Retinal pigment epithelial cell (primary cell): Measurements from ENCODE around the gene CEACAM4.

ENCODE experiments used
- DNase-seq: peaks from one replicate; pipeline ENCODE4 v3.0.0-alpha.2; 2010; ENCODE audit warnings: low read depth
- H3K4me3 ChIP-seq: 2 replicates; pipeline ENCODE4 v1.5.1; 2011; ENCODE audit warnings: mild to moderate bottlenecking, low read length, control low read depth, moderate library complexity
- TF ChIP-seq, protein P1 (sequence below): conservative IDR thresholded peaks from 2 replicates; pipeline ENCODE4 v1.5.1; 2011; ENCODE audit warnings: low read depth, low read length, control low read depth, inconsistent platforms

The CEACAM4 gene

DNA sequence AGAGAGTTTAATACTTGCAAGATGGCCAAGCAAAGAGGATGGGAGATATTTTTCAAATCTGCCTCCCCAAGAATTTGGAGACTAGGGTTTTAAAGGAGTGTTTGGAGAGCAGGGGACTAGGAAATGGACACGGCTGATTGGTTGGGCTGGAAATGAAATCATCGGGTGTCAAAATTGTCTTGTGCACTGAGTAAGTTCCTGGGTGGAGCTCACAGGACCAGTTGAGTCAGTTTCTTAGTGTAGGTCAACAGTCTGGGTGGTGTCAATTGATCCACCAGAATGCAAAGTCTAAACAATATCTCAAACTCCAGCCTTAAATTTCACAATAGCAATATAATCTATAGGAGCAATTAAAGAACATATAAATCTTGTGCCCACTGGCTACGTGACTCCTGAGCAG, 23.0 kb upstream of the CEACAM4 start:
- TF ChIP-seq, protein P1, sequence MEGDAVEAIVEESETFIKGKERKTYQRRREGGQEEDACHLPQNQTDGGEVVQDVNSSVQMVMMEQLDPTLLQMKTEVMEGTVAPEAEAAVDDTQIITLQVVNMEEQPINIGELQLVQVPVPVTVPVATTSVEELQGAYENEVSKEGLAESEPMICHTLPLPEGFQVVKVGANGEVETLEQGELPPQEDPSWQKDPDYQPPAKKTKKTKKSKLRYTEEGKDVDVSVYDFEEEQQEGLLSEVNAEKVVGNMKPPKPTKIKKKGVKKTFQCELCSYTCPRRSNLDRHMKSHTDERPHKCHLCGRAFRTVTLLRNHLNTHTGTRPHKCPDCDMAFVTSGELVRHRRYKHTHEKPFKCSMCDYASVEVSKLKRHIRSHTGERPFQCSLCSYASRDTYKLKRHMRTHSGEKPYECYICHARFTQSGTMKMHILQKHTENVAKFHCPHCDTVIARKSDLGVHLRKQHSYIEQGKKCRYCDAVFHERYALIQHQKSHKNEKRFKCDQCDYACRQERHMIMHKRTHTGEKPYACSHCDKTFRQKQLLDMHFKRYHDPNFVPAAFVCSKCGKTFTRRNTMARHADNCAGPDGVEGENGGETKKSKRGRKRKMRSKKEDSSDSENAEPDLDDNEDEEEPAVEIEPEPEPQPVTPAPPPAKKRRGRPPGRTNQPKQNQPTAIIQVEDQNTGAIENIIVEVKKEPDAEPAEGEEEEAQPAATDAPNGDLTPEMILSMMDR: no peak
- no peak overlapping the region for H3K4me3 ChIP-seq
- no peak for DNase-seq

DNA sequence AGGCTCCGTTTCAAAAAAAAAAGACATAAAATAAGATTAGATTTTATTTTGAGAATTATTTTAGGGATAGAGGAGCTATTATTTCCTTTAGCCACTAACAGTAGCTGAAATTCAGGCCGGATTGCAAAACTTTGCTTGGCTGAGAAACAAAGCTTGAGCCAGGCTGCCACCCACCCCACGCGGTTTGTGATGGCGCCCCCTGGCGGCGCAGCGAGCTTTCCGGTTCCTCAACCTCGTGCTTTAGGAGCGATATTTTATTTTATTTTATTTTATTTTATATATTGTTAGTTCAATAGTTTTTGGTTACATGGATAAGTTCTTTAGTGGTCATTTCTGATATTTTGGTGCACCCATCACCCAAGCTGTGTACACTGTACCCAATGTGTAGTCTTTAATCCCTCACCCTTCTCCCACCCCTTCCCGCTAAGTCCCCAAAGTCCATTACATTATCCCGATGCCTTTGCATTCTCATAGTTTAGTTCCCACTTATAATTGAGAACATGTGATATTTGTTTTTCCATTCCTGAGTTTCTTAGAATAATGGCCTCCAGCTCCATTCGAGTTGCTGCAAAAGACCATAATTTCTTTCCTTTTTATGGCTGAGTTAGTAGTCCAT, 19.8 kb upstream of the CEACAM4 start:
- no peak for DNase-seq
- TF ChIP-seq, protein P1: peak; percentile 41
- H3K4me3 ChIP-seq: no peak overlapping the region

DNA sequence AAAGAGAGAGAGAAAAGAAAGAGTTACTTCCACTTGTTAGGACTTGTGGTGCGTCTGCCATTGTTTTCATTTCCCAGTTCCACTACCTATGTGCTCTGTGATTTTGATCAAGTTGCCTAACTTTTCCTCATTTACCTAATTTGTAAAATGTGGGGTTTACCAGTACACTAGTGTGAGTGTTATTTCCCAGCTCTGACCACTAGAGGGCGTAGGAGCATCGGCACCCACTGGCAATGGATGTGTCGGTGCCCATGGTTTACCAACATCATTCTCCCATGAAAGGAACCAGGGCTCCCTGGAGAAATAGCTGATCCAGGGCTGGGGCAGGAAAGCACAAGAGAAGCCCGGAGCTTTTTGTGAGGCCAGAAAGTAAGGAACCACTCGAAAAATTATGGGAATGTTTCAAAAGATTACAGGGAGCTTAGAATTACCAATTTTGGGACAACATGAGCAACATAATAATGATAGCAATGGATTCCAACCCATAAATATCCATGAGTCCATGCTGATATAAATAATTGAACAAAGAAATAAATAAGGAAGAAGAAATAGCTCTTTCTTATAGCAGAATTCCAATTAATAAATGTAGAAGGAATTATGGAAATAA, 15.1 kb upstream of the CEACAM4 start:
- no peak overlapping the region for H3K4me3 ChIP-seq
- TF ChIP-seq, protein P1: peak; percentile 88
- no peak for DNase-seq

DNA sequence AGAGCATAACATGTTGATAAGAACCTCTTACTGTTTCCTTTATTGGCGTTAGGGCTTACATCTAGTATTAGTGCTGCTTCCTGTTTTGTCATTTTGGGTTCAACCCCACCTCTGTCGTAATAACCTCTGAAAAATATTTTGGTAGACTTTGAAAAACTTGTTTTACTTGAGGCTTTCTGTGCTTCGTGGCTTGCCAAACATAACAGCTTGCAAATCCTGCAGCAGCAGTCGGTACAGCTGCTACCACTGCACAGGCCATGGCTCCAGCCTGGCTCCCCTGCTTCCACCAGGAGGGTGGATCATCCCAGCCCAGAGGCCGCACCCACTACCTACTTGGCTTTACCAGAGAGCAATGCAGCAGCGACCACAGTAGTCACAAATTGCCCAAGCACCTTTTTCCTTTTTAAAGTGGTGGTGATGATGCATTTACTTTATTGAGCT, 11.8 kb upstream of the CEACAM4 start:
- H3K4me3 ChIP-seq: no peak overlapping the region
- TF ChIP-seq, protein P1: no peak
- no peak for DNase-seq

DNA sequence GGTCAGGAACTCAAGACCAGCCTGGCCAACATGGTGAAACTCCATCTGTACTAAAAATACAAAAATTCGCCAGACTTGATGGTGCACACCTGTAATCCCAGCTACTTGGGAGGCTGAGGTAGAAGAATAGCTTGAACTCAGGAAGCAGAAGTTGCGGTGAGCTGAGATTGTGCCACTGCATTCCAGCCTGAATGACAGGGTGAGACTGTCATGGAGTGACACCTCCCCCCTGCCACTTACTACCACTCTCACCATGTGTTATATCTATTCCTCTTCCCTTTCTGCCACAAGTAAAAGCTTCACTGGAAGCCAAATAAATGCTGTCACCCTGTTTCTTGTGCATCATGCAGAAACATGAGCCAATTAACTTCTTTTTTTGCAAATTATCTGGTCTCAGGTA, 10.6 kb upstream of the CEACAM4 start:
- TF ChIP-seq, protein P1: no peak
- no peak for DNase-seq
- H3K4me3 ChIP-seq: no peak overlapping the region

DNA sequence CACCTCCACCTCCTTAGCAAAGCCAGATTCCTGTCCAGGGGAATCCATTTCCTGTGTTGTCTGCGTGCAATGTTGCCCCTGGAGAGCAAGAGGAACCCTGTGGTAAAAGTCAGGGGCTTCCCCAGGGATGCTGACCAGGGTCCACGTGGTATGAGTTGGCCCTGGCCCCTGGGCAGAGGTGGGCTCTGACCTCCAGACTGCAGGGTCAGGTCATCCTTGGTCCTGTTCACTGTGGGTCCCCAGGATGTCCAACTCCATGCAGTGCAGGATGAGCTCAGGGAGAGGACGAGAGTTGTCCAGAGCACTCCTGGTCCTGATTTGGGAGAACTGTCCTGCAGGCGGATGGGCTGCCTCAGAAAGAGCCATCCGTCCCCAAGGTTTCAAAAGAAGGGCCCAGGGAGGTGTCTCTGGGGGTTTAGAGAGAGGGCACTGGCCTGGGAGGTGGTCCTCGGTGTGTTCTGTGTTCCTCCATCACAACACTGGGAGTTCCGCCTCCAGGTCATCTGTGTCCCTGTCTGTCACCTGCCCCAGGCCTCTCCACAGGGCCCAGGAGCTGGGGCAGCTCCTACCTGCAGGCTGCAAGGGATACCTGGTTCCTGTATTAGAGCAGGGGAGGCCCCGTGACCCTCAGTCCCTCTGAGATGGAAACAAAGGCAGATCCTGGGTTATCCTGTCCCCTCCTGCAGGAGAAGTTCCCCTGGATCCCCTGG, 1.2 kb upstream of the CEACAM4 start:
- no peak for DNase-seq
- no peak overlapping the region for H3K4me3 ChIP-seq
- TF ChIP-seq, protein P1: no peak
